Osteocyte (in vitro differentiated cells): ENCODE measurements around the gene RBM20. TPM values are rescaled to one million over a fixed set of nuclear protein-coding genes. Genes with fewer than 3 reads are reported as not detected.

ENCODE experiments used
- DNase-seq: peaks from one replicate; pipeline ENCODE4 v3.0.0; 2021; ENCODE audit warnings: mixed read lengths; ENCODE audit not compliant: unreplicated experiment; ENCODE audit errors: extremely low spot score
- H3K27ac Mint-ChIP-seq: one replicate; pipeline ENCODE4 v1.8.0; 2021; ENCODE audit warnings: mild to moderate bottlenecking, mixed read lengths; ENCODE audit not compliant: unreplicated experiment
- H3K27me3 Mint-ChIP-seq: one replicate; pipeline ENCODE4 v1.8.0; 2021; ENCODE audit warnings: mixed read lengths; ENCODE audit not compliant: unreplicated experiment
- H3K36me3 Mint-ChIP-seq: one replicate; pipeline ENCODE4 v1.8.0; 2021; ENCODE audit warnings: mixed read lengths; ENCODE audit not compliant: unreplicated experiment
- H3K4me1 Mint-ChIP-seq: one replicate; pipeline ENCODE4 v1.8.0; 2021; ENCODE audit warnings: mixed read lengths; ENCODE audit not compliant: unreplicated experiment
- H3K4me3 Mint-ChIP-seq: one replicate; pipeline ENCODE4 v1.8.0; 2021; ENCODE audit warnings: mild to moderate bottlenecking, moderate library complexity, mixed read lengths; ENCODE audit not compliant: unreplicated experiment
- H3K9me3 Mint-ChIP-seq: one replicate; pipeline ENCODE4 v1.8.0; 2021; ENCODE audit warnings: mixed read lengths; ENCODE audit not compliant: unreplicated experiment
- total RNA-seq: library from RNA; stranded (reverse); gene quantifications from 2 replicates; pipeline ENCODE4 v1.2.1, GENCODE V29; 2021
- TF ChIP-seq, protein P1 (sequence below): fragments of 200-600 bp; sonication (generic); IDR thresholded peaks from 2 replicates; pipeline ENCODE4 v1.5.0; 2021; ENCODE audit warnings: antibody characterized with exemption, mild to moderate bottlenecking, moderate library complexity

Gene RBM20
- total RNA-seq, 1 donor from 2014 or later: 1.6 TPM

DNA sequence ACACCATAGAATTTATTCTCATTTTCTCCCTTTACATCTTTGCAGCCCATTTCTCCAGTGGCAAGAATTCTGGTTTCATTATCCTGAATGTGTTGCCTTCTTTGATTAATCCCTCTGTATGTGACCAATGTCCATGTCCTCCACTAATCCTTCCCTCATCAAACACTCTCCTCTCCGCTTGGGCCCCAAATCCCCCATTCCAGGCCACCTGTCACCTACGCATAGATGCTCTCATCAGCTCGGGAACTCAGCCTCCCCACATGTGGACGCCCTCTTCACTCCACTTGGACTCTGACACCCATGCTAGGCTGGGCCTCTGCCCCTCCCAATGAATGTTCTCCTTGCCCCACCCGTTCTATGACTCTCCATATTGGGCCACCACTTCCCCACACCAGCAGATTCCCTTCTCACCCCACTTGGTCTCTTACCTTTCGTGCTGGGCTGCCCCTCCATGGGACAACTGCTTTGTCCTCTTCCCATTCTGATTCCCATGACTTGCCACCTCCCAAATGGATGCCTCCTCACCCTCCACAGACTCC is 18.7 kb upstream of the RBM20 start:
- peaks cover 16% of the 10 kb centered on the region for H3K4me1 Mint-ChIP-seq
- H3K27ac Mint-ChIP-seq: no peak overlapping the region
- DNase-seq: no peak
- no peak overlapping the region for H3K4me3 Mint-ChIP-seq
- no peaks in the 10 kb centered on the region for H3K9me3 Mint-ChIP-seq
- H3K36me3 Mint-ChIP-seq: no peaks in the 10 kb centered on the region
- TF ChIP-seq, protein P1, sequence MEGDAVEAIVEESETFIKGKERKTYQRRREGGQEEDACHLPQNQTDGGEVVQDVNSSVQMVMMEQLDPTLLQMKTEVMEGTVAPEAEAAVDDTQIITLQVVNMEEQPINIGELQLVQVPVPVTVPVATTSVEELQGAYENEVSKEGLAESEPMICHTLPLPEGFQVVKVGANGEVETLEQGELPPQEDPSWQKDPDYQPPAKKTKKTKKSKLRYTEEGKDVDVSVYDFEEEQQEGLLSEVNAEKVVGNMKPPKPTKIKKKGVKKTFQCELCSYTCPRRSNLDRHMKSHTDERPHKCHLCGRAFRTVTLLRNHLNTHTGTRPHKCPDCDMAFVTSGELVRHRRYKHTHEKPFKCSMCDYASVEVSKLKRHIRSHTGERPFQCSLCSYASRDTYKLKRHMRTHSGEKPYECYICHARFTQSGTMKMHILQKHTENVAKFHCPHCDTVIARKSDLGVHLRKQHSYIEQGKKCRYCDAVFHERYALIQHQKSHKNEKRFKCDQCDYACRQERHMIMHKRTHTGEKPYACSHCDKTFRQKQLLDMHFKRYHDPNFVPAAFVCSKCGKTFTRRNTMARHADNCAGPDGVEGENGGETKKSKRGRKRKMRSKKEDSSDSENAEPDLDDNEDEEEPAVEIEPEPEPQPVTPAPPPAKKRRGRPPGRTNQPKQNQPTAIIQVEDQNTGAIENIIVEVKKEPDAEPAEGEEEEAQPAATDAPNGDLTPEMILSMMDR: no peak
- H3K27me3 Mint-ChIP-seq: peaks cover 2% of the 10 kb centered on the region

DNA sequence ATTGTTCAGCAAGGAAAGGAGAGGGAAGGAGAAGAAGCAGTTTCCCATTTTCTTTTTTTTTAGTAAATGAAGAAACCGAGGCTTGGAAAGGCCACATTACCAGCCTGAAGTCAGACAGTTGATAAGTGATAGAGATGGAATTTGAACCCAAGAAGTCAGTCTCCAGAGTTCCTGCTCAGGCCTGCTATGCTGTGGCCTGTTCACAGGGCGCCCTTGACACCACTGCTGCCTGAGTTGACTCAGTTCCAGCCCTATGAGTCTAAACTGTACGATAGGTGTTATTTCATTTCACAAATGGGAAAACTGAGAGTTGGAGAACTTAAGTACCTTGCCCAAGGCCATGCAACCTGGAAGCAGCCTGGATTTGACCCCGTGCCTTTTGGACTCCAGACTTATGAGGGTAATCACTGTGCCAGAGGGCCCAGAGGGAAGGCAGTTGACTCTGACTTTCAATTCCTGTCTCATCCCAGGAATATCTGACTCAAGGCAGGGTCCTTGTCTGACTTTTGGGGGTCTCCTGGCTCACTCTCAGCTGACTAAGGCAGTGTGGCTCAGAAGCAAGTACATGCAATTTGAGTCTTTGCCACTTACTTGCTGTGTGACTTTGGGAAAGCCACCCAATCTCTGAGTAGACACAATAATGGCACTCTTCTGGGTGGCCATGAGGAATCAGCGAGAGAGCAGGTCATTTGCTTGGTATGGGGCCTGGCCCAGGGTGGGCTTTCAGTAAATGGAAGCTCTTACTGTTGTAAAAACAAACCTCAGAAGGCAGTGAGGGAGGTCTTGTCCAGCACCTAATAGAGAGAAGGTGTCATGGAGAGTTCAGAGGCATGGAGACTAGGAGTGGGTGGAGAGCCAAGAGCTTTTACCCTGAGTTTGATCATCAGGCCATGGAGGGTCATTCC is 17.9 kb upstream of the RBM20 start:
- Mint-ChIP-seq H3K9me3 (no peaks in the 10 kb centered on the region), H3K27ac (no peak overlapping the region), H3K4me3 (no peak overlapping the region), H3K27me3 (peaks cover 2% of the 10 kb centered on the region), H3K4me1 (peaks cover 17% of the 10 kb centered on the region), H3K36me3 (no peaks in the 10 kb centered on the region)
- TF ChIP-seq, protein P1: no peak
- no peak for DNase-seq

DNA sequence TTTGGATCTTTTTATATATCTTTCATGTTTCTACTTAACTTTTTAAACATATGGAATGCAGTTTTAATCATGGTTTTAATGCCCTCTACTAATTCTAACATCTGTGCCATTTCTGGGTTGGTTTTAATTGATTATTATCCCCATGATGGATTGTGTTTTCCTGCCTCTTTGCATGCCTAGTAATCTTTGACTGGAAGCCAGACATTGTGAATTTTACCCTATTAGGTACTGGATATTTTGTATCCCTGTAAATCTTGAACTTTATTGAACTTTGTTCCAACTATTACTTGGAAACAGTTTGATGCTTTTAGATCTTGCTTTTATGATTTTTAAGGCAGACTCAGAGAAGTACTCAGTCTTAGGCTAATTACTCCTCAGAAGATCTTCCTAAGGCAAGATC is 16.0 kb upstream of the RBM20 start:
- Mint-ChIP-seq H3K4me3 (no peak overlapping the region), H3K27me3 (peaks cover 2% of the 10 kb centered on the region), H3K27ac (no peak overlapping the region), H3K9me3 (no peaks in the 10 kb centered on the region), H3K36me3 (no peaks in the 10 kb centered on the region), H3K4me1 (peaks cover 17% of the 10 kb centered on the region)
- TF ChIP-seq, protein P1: no peak
- DNase-seq: no peak

DNA sequence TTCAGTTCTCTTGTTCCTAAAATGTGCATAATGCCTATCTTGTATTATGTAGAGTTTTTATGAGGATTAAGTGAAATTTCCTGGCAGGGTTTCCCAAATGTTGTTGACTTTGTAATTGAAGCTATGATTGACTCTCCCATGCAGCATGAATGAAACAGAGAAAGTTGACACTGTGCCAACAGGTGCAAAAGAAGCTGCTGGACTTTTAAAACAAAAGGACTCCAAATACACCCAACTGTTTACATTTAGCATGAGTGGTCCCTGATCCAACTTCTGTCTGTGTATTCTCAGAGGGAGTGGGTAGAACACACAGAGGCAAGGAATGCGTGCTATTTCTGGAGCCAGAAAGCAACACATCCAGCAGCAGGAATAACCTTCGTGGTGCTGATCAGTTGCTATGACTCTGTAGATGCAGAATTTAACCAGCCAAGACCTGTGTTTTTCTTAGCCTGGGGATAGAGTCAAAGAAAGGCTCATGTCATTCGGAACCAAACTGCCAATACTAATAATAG is 14.4 kb upstream of the RBM20 start:
- no peak for DNase-seq

More for the DNA sequence above, 14.4 kb upstream of the RBM20 start:
- Mint-ChIP-seq H3K27ac (peak overlapping the region; percentile 59), H3K9me3 (no peaks in the 10 kb centered on the region), H3K27me3 (peaks cover 2% of the 10 kb centered on the region), H3K4me3 (no peak overlapping the region), H3K36me3 (no peaks in the 10 kb centered on the region), H3K4me1 (peaks cover 17% of the 10 kb centered on the region)
- TF ChIP-seq, protein P1: no peak
